ENCODE measurements around the gene ATP8B4. TPM values are rescaled to one million over a fixed set of nuclear protein-coding genes. Genes with fewer than 3 reads are reported as not detected.

ATP8B4 gene
- total RNA-seq, 2 donors from 2014 or later: 16.8 to 16.9 TPM

- H3K36me3 ChIP-seq: no peaks in the 10 kb centered on the region
- DNase-seq (ENCODE audit: low spot score): no peak
- H3K4me3 ChIP-seq: no peak overlapping the region
- no peak for TF ChIP-seq CTCF (IDR thresholded peaks at IDR 0.05)
- no peak overlapping the region for H3K27ac ChIP-seq
- no peaks in the 10 kb centered on the region for H3K27me3 ChIP-seq (replicated peaks; ENCODE audit: insufficient read depth)
- ATAC-seq (ENCODE audit: insufficient number of reproducible peaks, low FRiP score, low read depth): no peak
- H3K4me1 ChIP-seq (ENCODE audit: control insufficient read depth in 1 of 2, low read depth in 2 of 2): peaks cover 0 to 18% of the 10 kb centered on the region in 2 donors
- no peaks in the 10 kb centered on the region for H3K9me3 ChIP-seq
Observed at GRCh38 chr15:49919034-49919433, 200.0 kb downstream of the ATP8B4 start.

- no peak for DNase-seq (ENCODE audit: low spot score)
- no peak for ATAC-seq (ENCODE audit: insufficient number of reproducible peaks, low FRiP score, low read depth)
- no peaks in the 10 kb centered on the region for H3K36me3 ChIP-seq
- no peak overlapping the region for H3K27ac ChIP-seq
- no peak overlapping the region for H3K4me3 ChIP-seq
- no peaks in the 10 kb centered on the region for H3K27me3 ChIP-seq (replicated peaks; ENCODE audit: insufficient read depth)
- peaks cover 0 to 16% of the 10 kb centered on the region in 2 donors for H3K4me1 ChIP-seq (ENCODE audit: control insufficient read depth in 1 of 2, low read depth in 2 of 2)
- TF ChIP-seq CTCF (IDR thresholded peaks at IDR 0.05): no peak
- H3K9me3 ChIP-seq: no peaks in the 10 kb centered on the region
Observed at GRCh38 chr15:49918121-49918520, 200.9 kb downstream of the ATP8B4 start.

GRCh38 chr15:49916998-49917397 is 202.0 kb downstream of the ATP8B4 start:
- DNase-seq (ENCODE audit: low spot score) (no peak), ATAC-seq (ENCODE audit: insufficient number of reproducible peaks, low FRiP score, low read depth) (no peak)
- Histone ChIP-seq H3K27me3 (replicated peaks; ENCODE audit: insufficient read depth) (no peaks in the 10 kb centered on the region), H3K9me3 (no peaks in the 10 kb centered on the region), H3K4me3 (no peak overlapping the region), H3K4me1 (ENCODE audit: control insufficient read depth in 1 of 2, low read depth in 2 of 2) (peaks cover 0 to 8% of the 10 kb centered on the region in 2 donors), H3K36me3 (no peaks in the 10 kb centered on the region), H3K27ac (no peak overlapping the region)
- no peak for TF ChIP-seq CTCF (IDR thresholded peaks at IDR 0.05)

- DNase-seq (ENCODE audit: low spot score) (no peak), ATAC-seq (ENCODE audit: insufficient number of reproducible peaks, low FRiP score, low read depth) (no peak)
- Histone ChIP-seq H3K4me3 (no peak overlapping the region), H3K4me1 (ENCODE audit: control insufficient read depth in 1 of 2, low read depth in 2 of 2) (peaks cover 0 to 8% of the 10 kb centered on the region in 2 donors), H3K27me3 (replicated peaks; ENCODE audit: insufficient read depth) (no peaks in the 10 kb centered on the region), H3K36me3 (no peaks in the 10 kb centered on the region), H3K27ac (no peak overlapping the region), H3K9me3 (no peaks in the 10 kb centered on the region)
- no peak for TF ChIP-seq CTCF (IDR thresholded peaks at IDR 0.05)
Observed at GRCh38 chr15:49915822-49916221, 203.2 kb downstream of the ATP8B4 start.

- Histone ChIP-seq H3K4me3 (no peak overlapping the region), H3K9me3 (peaks cover 7% of the 10 kb centered on the region), H3K36me3 (no peaks in the 10 kb centered on the region), H3K27ac (no peak overlapping the region), H3K4me1 (ENCODE audit: control insufficient read depth in 1 of 2, low read depth in 2 of 2) (peaks cover 0 to 15% of the 10 kb centered on the region in 2 donors), H3K27me3 (replicated peaks; ENCODE audit: insufficient read depth) (no peaks in the 10 kb centered on the region)
- ATAC-seq (ENCODE audit: insufficient number of reproducible peaks, low FRiP score, low read depth) (no peak), DNase-seq (ENCODE audit: low spot score) (no peak)
- no peak for TF ChIP-seq CTCF (IDR thresholded peaks at IDR 0.05)
Observed at GRCh38 chr15:49908933-49909295, 210.1 kb downstream of the ATP8B4 start.
